GM12874 (cell line): ENCODE measurements around the gene TEX264.

Experiments used
- TF ChIP-seq, protein P1 (sequence below): IDR thresholded peaks from 2 replicates; pipeline ENCODE4 v1.5.1; 2011; ENCODE audit warnings: low read depth, mild to moderate bottlenecking, control low read depth, low read length, moderate library complexity; ENCODE audit not compliant: insufficient read depth

The TEX264 gene

DNA sequence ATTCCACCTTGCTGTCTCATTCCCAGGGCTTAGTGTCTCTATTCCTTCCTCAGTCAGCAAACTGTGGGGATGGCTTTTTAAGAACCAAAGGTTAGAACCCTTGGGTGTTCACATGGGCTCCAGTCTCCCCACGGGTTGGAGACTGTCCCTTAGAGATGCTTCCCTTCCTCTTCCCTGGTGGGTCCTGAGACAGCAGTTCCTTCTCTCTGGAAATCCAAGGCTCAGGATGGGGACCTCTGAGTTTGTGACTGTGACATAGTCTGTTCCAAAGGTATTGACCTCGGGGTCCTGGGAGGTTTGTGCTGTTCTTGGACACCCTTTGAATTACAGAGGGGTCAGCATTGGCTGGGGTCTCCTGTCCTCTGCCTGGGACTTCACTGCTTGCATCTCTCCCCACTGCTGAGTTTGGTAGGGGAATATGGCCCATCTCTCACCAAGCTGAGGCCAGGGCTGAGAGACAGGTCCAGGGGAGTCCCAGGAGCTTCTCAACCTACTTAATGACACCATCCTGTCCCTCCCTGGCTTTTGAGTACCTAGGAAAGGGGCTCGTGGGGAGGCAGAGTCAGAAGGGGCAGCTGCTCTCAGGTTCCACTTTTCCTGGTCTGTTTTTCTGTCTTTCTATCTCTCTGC lies 37.3 kb downstream of the TEX264 start:
- TF ChIP-seq, protein P1, sequence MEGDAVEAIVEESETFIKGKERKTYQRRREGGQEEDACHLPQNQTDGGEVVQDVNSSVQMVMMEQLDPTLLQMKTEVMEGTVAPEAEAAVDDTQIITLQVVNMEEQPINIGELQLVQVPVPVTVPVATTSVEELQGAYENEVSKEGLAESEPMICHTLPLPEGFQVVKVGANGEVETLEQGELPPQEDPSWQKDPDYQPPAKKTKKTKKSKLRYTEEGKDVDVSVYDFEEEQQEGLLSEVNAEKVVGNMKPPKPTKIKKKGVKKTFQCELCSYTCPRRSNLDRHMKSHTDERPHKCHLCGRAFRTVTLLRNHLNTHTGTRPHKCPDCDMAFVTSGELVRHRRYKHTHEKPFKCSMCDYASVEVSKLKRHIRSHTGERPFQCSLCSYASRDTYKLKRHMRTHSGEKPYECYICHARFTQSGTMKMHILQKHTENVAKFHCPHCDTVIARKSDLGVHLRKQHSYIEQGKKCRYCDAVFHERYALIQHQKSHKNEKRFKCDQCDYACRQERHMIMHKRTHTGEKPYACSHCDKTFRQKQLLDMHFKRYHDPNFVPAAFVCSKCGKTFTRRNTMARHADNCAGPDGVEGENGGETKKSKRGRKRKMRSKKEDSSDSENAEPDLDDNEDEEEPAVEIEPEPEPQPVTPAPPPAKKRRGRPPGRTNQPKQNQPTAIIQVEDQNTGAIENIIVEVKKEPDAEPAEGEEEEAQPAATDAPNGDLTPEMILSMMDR = no peak

DNA sequence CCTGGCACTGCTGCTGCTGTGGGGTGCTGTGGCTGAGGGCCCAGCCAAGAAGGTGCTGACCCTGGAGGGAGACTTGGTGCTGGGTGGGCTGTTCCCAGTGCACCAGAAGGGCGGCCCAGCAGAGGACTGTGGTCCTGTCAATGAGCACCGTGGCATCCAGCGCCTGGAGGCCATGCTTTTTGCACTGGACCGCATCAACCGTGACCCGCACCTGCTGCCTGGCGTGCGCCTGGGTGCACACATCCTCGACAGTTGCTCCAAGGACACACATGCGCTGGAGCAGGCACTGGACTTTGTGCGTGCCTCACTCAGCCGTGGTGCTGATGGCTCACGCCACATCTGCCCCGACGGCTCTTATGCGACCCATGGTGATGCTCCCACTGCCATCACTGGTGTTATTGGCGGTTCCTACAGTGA lies 38.0 kb downstream of the TEX264 start:
- TF ChIP-seq, protein P1 = no peak

GRCh38 chr3:51709675-51710074 lies 38.6 kb downstream of the TEX264 start:
- TF ChIP-seq, protein P1 = no peak

DNA sequence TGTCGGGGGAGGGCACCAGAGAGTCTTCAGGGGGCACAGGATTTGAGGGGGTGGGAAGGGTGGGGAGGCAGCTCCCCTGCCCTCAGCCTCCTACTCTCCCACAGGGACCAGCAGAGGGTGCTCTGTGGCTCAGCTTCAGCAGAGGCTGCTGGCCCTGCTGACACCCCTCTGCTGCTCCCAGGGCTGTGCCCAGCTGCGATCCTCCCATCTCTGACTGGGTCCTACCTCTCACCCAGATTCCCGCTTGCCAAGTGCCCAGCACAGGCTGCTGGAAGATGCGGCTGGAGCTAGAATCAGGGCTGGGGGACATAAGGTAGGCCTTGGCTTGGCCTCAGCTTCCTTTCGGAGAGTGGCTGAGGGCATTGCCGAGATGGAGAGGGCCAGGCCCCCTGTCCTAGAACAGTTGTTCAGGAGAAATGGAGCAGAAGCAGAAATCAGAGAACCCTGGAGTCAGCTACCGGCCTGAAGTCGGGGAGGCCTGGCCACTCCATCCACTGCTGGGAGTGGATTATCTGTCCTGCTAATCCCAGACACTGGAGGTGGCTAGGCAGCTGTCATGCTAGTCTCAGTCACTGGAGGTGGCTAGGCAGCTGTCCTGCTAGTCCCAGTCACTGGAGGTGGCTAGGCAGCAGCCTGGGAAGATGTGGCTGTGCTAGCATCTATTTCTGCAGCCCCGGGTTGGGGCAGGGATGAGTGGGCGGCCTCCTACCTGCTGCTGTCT lies 39.7 kb downstream of the TEX264 start:
- TF ChIP-seq, protein P1 = peak; percentile 34; the same call in 1 of the 2 replicates

DNA sequence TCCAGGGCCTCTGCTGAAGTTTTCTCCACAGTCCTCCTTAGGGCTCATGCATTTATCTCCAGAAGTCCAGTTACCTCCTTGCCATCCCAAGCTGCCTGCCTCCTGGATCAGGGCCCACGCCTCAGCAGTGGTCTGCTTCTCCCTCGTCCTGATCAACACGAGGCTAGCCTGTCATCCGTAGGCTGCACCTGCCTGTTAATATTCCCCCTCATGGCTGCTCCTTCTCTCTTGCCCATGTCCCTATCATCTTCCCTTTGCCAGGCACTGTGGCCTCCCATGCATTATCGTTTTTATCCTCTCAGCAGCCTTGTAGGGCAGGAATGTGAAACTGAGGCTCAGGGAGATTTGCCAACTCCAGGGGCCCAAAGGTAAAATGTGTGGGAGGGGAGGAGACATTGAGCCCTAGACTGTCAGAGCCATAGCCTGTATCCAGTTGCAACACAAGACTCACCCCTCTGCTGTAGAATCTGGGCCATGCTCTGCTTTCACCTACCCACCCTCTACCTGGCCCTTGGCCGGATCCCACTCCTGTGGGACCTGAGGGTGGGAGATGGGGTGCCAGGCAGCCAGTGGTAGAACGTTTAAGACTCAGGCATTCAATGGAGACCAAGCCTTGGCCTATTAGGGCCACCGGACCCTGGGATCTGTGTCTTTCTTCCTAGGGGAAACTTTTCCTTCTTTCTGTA lies 40.4 kb downstream of the TEX264 start:
- TF ChIP-seq, protein P1 = no peak

GRCh38 chr3:51712038-51712420 lies 41.0 kb downstream of the TEX264 start:
- TF ChIP-seq, protein P1 = no peak

- TF ChIP-seq, protein P1 = no peak
These were observed 41.5 kb downstream of the TEX264 start for GRCh38 chr3:51712511-51712931.
